NOMO-1 treated with DMSO at 0.1 percent for 48 hours (cell line): ENCODE measurements around the gene ZCWPW1.

Source experiments
- DNase-seq: peaks from one replicate; lab custom pipeline; 2025; ENCODE audit not compliant: unreplicated experiment; lab: John Stamatoyannopoulos, UW

ZCWPW1 gene

GRCh38 chr7:100433276-100433591, 4.7 kb upstream of the ZCWPW1 start:
- no peak for DNase-seq

GRCh38 chr7:100432621-100433275, 4.2 kb upstream of the ZCWPW1 start:
- DNase-seq, result no peak

- no peak for DNase-seq
Observed at GRCh38 chr7:100432053-100432452, 3.5 kb upstream of the ZCWPW1 start.

GRCh38 chr7:100431286-100431735, 2.8 kb upstream of the ZCWPW1 start:
- no peak for DNase-seq

GRCh38 chr7:100430493-100431285, 2.2 kb upstream of the ZCWPW1 start:
- DNase-seq, result no peak

- DNase-seq, result peak; percentile 94
Observed at GRCh38 chr7:100429637-100430492, 1.4 kb upstream of the ZCWPW1 start, which contains the start of gene MEPCE. MEPCE (plus strand) TSS chr7:100429831; CDS start chr7:100430019, 188 bp downstream.

- DNase-seq, result peak; percentile 100
Observed at GRCh38 chr7:100428967-100429636, 599 bp upstream of the ZCWPW1 start.

- no peak for DNase-seq
Observed at GRCh38 chr7:100427762-100428198, 723 bp downstream of the ZCWPW1 start.

GRCh38 chr7:100426516-100426915, 2.0 kb downstream of the ZCWPW1 start:
- DNase-seq, result no peak

GRCh38 chr7:100425347-100425746, 3.2 kb downstream of the ZCWPW1 start:
- DNase-seq, result no peak

- no peak for DNase-seq
Observed at GRCh38 chr7:100423315-100423714, 5.2 kb downstream of the ZCWPW1 start.

GRCh38 chr7:100419660-100420226, 8.8 kb downstream of the ZCWPW1 start:
- DNase-seq, result no peak

- no peak for DNase-seq
Observed at GRCh38 chr7:100418930-100419659, 9.4 kb downstream of the ZCWPW1 start.

- DNase-seq, result no peak
Observed at GRCh38 chr7:100415448-100415847, 13.1 kb downstream of the ZCWPW1 start.

- DNase-seq, result no peak
Observed at GRCh38 chr7:100413889-100414288, 14.6 kb downstream of the ZCWPW1 start.

GRCh38 chr7:100413346-100413745, 15.2 kb downstream of the ZCWPW1 start:
- DNase-seq, result peak; percentile 50

GRCh38 chr7:100411101-100411500, 17.4 kb downstream of the ZCWPW1 start:
- DNase-seq, result no peak

- DNase-seq, result peak; percentile 74
Observed at GRCh38 chr7:100407285-100408180, 21.0 kb downstream of the ZCWPW1 start.

- DNase-seq, result no peak
Observed at GRCh38 chr7:100406767-100407166, 21.7 kb downstream of the ZCWPW1 start.
